H9 (cell line): Measurements from ENCODE around the gene OPTN. TPM values are rescaled to one million over a fixed set of nuclear protein-coding genes. Genes with fewer than 3 reads are reported as not detected.
A peak's percentile ranks its signal among the peaks of the same experiment; 100 is the strongest.

Source experiments
- DNase-seq: peaks from one replicate; pipeline ENCODE4 v3.0.0-alpha.2; 2017
- H2AFZ ChIP-seq: one replicate; pipeline ENCODE4 v1.6.1; 2013; ENCODE audit warnings: mild to moderate bottlenecking, low read length, control low read depth, moderate library complexity
- H2AK5ac ChIP-seq: 2 replicates; pipeline ENCODE4 v1.6.1; 2013; ENCODE audit warnings: low read length, control low read depth, mixed read lengths; ENCODE audit not compliant: insufficient read length
- H2BK120ac ChIP-seq: one replicate; pipeline ENCODE4 v1.6.1; 2013; ENCODE audit warnings: low read depth, mild to moderate bottlenecking, low read length, control low read depth, inconsistent platforms; ENCODE audit not compliant: poor library complexity, severe bottlenecking
- H2BK12ac ChIP-seq: 2 replicates; pipeline ENCODE4 v1.6.1; 2013; ENCODE audit warnings: low read length, control low read depth, mixed read lengths, low read depth; ENCODE audit not compliant: insufficient read length
- H2BK15ac ChIP-seq: 2 replicates; pipeline ENCODE4 v1.6.1; 2013; ENCODE audit warnings: low read depth, low read length, control low read depth
- H2BK20ac ChIP-seq: one replicate; pipeline ENCODE4 v1.6.1; 2013; ENCODE audit warnings: low read depth, mild to moderate bottlenecking, low read length, control low read depth, inconsistent platforms; ENCODE audit not compliant: poor library complexity, severe bottlenecking
- H2BK5ac ChIP-seq: 2 replicates; pipeline ENCODE4 v1.6.1; 2013; ENCODE audit warnings: low read length, control low read depth, mixed read lengths; ENCODE audit not compliant: insufficient read length
- H3K14ac ChIP-seq: 2 replicates; pipeline ENCODE4 v1.6.1; 2013; ENCODE audit warnings: low read length, control low read depth; ENCODE audit not compliant: insufficient read depth
- H3K18ac ChIP-seq: 2 replicates; pipeline ENCODE4 v1.6.1; 2013; ENCODE audit warnings: low read depth, mild to moderate bottlenecking, mixed read lengths, low read length, control low read depth; ENCODE audit not compliant: insufficient read length
- H3K23ac ChIP-seq: 2 replicates; pipeline ENCODE4 v1.6.1; 2013; ENCODE audit warnings: low read length, control low read depth, mixed read lengths, low read depth; ENCODE audit not compliant: insufficient read length
- H3K23me2 ChIP-seq: 2 replicates; pipeline ENCODE4 v1.6.1; 2013; ENCODE audit warnings: low read depth, mild to moderate bottlenecking, mixed read lengths, low read length, control low read depth; ENCODE audit not compliant: insufficient read length, poor library complexity, severe bottlenecking
- H3K27ac ChIP-seq: 2 replicates; pipeline ENCODE4 v1.5.1; 2013; ENCODE audit warnings: low read length, control low read depth, mixed read lengths, low read depth; ENCODE audit not compliant: insufficient read length
- H3K27me3 ChIP-seq: 2 replicates; pipeline ENCODE4 v1.6.1; 2013; ENCODE audit warnings: low read length, control low read depth, inconsistent platforms; ENCODE audit not compliant: insufficient read depth
- H3K4ac ChIP-seq: 2 replicates; pipeline ENCODE4 v1.6.1; 2013; ENCODE audit warnings: low read depth, mild to moderate bottlenecking, control low read depth, inconsistent platforms, low read length, moderate library complexity
- H3K4me1 ChIP-seq: 2 replicates; pipeline ENCODE4 v1.6.1; 2013; ENCODE audit warnings: low read length, control low read depth, inconsistent platforms; ENCODE audit not compliant: insufficient read depth
- H3K4me2 ChIP-seq: 2 replicates; pipeline ENCODE4 v1.6.1; 2013; ENCODE audit warnings: low read length, control low read depth, mixed read lengths; ENCODE audit not compliant: insufficient read length, insufficient read depth
- H3K56ac ChIP-seq: 2 replicates; pipeline ENCODE4 v1.6.1; 2013; ENCODE audit warnings: low read depth, mild to moderate bottlenecking, mixed read lengths, low read length, control low read depth; ENCODE audit not compliant: insufficient read length
- H3K79me1 ChIP-seq: 2 replicates; pipeline ENCODE4 v1.6.1; 2013; ENCODE audit warnings: low read depth, mild to moderate bottlenecking, moderate library complexity, low read length, control low read depth, inconsistent platforms; ENCODE audit not compliant: insufficient read depth, poor library complexity, severe bottlenecking
- H3K79me2 ChIP-seq: 2 replicates; pipeline ENCODE4 v1.6.1; 2013; ENCODE audit warnings: low read length, control low read depth, inconsistent platforms; ENCODE audit not compliant: insufficient read depth
- H3K9ac ChIP-seq: 2 replicates; pipeline ENCODE4 v1.6.1; 2013; ENCODE audit warnings: low read length, control low read depth, mixed read lengths; ENCODE audit not compliant: insufficient read length; ENCODE audit errors: extremely low read depth
- H3K9me3 ChIP-seq: one replicate; pipeline ENCODE4 v1.6.1; 2013; ENCODE audit warnings: low read depth, low read length, inconsistent platforms; ENCODE audit not compliant: control insufficient read depth
- H3T11ph ChIP-seq: one replicate; pipeline ENCODE4 v1.6.1; 2013; ENCODE audit warnings: mild to moderate bottlenecking, low read length, control low read depth, inconsistent platforms
- H4K20me1 ChIP-seq: one replicate; pipeline ENCODE4 v1.6.1; 2013; ENCODE audit not compliant: control insufficient read depth, insufficient read length, insufficient read depth
- H4K5ac ChIP-seq: 2 replicates; pipeline ENCODE4 v1.6.1; 2013; ENCODE audit warnings: low read depth, mild to moderate bottlenecking, mixed read lengths, low read length, control low read depth; ENCODE audit not compliant: insufficient read length
- H4K8ac ChIP-seq: replicated peaks from 2 replicates; pipeline ENCODE4 v1.6.1; 2013; ENCODE audit warnings: low read length, control low read depth, mixed read lengths, low read depth; ENCODE audit not compliant: insufficient read length
- H4K91ac ChIP-seq: 2 replicates; pipeline ENCODE4 v1.6.1; 2013; ENCODE audit warnings: low read depth, mild to moderate bottlenecking, moderate library complexity, mixed read lengths, low read length, control low read depth; ENCODE audit not compliant: insufficient read length
- H3K27ac Mint-ChIP-seq, 3 experiments: 2 replicates in 2 of 3; 3 replicates in 1 of 3; pipeline ENCODE4 v1.8.0; 2020 to 2021; ENCODE audit warnings: mixed read lengths in 3 of 3, mild to moderate bottlenecking in 1 of 3, moderate library complexity in 1 of 3
- H3K27me3 Mint-ChIP-seq: 2 replicates; pipeline ENCODE4 v1.8.0; 2021; ENCODE audit warnings: low read depth, mild to moderate bottlenecking, moderate library complexity, mixed read lengths
- H3K36me3 Mint-ChIP-seq, 3 experiments: 2 replicates in 2 of 3; 3 replicates in 1 of 3; pipeline ENCODE4 v1.8.0; 2020 to 2021; ENCODE audit warnings: low read depth in 3 of 3, mixed read lengths in 3 of 3; ENCODE audit not compliant: insufficient read depth in 1 of 3
- H3K4me1 Mint-ChIP-seq, 2 experiments: 2 replicates each; pipeline ENCODE4 v1.8.0; 2020; ENCODE audit warnings: mixed read lengths in 2 of 2
- H3K4me3 Mint-ChIP-seq, 2 experiments: 2 replicates in 1 of 2; 3 replicates in 1 of 2; pipeline ENCODE4 v1.8.0; 2020 to 2021; ENCODE audit warnings: mild to moderate bottlenecking in 2 of 2, mixed read lengths in 2 of 2, moderate library complexity in 1 of 2
- H3K9me3 Mint-ChIP-seq, 2 experiments: 2 replicates in 1 of 2; 3 replicates in 1 of 2; pipeline ENCODE4 v1.8.0; 2020; ENCODE audit warnings: mild to moderate bottlenecking in 2 of 2, mixed read lengths in 2 of 2, moderate library complexity in 1 of 2
- CTCF ChIP-seq: fragments of 200-600 bp; sonication (generic); conservative IDR thresholded peaks from 3 replicates; pipeline ENCODE4 v1.8.0; 2021; ENCODE audit warnings: antibody characterized with exemption, mild to moderate bottlenecking
- WGBS: extraction: QIAGEN DNeasy Blood & Tissue Kit; methylation state at CpG from one replicate; pipeline ENCODE4 v1.1.7; 2013; ENCODE audit warnings: missing lambda C conversion rate, low lambda C conversion rate, mixed read lengths; ENCODE audit not compliant: insufficient read length; ENCODE audit errors: extremely low coverage; 5-methylcytosine and 5-hydroxymethylcytosine counted together
- total RNA-seq: library from RNA; stranded (reverse); gene quantifications from 2 replicates; pipeline ENCODE4 v1.2.1, GENCODE V29; 2021

OPTN gene
- total RNA-seq, 1 experiment from 2014 or later = 16.1 TPM

- H2BK5ac ChIP-seq = no peak overlapping the region
- H2AFZ ChIP-seq = no peak overlapping the region
- no peak overlapping the region for H3T11ph ChIP-seq
- Mint-ChIP-seq H3K36me3 (peaks cover 0 to 15% (median 8%) of the 10 kb centered on the region in 3 experiments; a peak in 4 of 7 replicates), H3K9me3 (peaks cover 3 to 5% of the 10 kb centered on the region in 2 experiments; a peak in 2 of 5 replicates), H3K27me3 (no peaks in the 10 kb centered on the region), H3K27ac (peak overlapping the region in 2 of 3 experiments; percentile 34 to 57; a peak in 2 of 7 replicates), H3K4me1 (peaks cover 18 to 35% of the 10 kb centered on the region in 2 experiments), H3K4me3 (no peak overlapping the region)
- DNase-seq = no peak
- H3K4me1 ChIP-seq = no peaks in the 10 kb centered on the region; the same call in 1 of the 2 replicates
- no peaks in the 10 kb centered on the region for H3K23me2 ChIP-seq
- no peak overlapping the region for H3K4ac ChIP-seq
- H3K79me2 ChIP-seq = no peaks in the 10 kb centered on the region
- H2BK15ac ChIP-seq = no peak overlapping the region
- no peak overlapping the region for H2BK20ac ChIP-seq
- H3K9ac ChIP-seq = no peak overlapping the region
- TF ChIP-seq CTCF = no peak
- no peak overlapping the region for H4K5ac ChIP-seq
- no peak overlapping the region for H3K14ac ChIP-seq
- no CpG with 5 or more reads among the region's 4 CpGs for WGBS
- no peak overlapping the region for H2BK120ac ChIP-seq
- no peak overlapping the region for H3K18ac ChIP-seq
- H3K79me1 ChIP-seq = no peaks in the 10 kb centered on the region
- H3K4me2 ChIP-seq = no peak overlapping the region
- H4K91ac ChIP-seq = no peak overlapping the region
- no peaks in the 10 kb centered on the region for H3K9me3 ChIP-seq
- no peak overlapping the region for H3K27ac ChIP-seq
- H3K27me3 ChIP-seq = no peaks in the 10 kb centered on the region
- H3K56ac ChIP-seq = no peak overlapping the region
- no peak overlapping the region for H3K23ac ChIP-seq
- H4K8ac ChIP-seq = no peak overlapping the region
- no peaks in the 10 kb centered on the region for H4K20me1 ChIP-seq
- H2AK5ac ChIP-seq = no peak overlapping the region
- H2BK12ac ChIP-seq = no peak overlapping the region
These were observed 40.7 kb downstream of the OPTN start for GRCh38 chr10:13140627-13141190.
